NCI-H2227 (cell line): ENCODE results near the gene AUTS2.

Experiments
- DNase-seq: peaks from one replicate; lab custom pipeline; 2025; ENCODE audit not compliant: unreplicated experiment; lab: John Stamatoyannopoulos, UW

Gene AUTS2

GRCh38 chr7:69599955-69600709, 1.9 kb downstream of the AUTS2 start:
- peak; percentile 44 for DNase-seq

- no peak for DNase-seq
Measured at GRCh38 chr7:69600710-69601519, 2.6 kb downstream of the AUTS2 start.

GRCh38 chr7:69602522-69602921, 4.2 kb downstream of the AUTS2 start:
- no peak for DNase-seq

- DNase-seq = peak; percentile 25
Measured at GRCh38 chr7:69603351-69603750, 5.1 kb downstream of the AUTS2 start.

DNA sequence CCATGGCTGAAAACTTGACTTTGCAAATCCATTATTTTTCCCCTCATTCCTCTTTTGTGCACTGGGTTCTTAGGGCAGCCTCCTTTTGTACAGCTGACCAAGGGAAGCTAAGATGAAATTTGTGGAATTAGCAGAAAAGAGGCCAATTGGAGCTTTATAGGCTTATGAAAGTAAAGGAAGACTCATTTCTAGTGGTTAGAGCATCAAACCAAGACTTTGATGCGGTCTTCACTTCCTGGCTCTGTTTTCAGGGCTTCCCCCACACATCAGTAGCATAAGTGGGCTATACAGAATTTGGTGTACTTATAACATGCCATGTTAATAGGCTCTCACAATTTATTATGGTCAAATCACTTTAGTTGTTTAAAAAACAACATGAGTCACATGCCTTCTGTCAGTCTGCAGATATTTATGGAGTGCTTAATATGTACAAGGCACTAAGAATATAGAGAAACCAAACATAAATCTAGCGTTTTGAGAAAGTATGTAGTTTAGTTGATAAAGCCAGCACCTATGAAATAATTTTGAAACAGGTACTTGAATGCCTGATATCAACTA, 5.7 kb downstream of the AUTS2 start:
- no peak for DNase-seq

DNA sequence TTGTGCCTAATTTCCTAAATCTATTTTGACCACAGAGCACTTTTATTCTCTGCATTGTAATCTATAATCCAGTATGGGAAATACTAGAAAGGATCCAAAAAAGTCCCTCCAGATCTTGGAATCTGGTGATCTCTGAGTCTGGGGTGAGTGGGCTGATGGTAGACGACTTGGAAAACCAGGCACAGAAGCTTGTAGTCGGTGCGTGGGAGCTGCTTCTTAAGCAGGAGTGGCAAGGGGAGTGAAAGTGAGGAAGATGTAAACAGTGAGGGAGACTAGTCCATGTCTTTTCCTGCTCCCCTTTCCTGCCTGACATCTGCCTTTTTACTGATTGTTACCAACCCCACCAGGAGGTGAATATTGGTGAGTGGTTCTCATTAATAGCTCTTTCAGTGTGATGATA, 6.8 kb downstream of the AUTS2 start:
- DNase-seq = no peak

DNA sequence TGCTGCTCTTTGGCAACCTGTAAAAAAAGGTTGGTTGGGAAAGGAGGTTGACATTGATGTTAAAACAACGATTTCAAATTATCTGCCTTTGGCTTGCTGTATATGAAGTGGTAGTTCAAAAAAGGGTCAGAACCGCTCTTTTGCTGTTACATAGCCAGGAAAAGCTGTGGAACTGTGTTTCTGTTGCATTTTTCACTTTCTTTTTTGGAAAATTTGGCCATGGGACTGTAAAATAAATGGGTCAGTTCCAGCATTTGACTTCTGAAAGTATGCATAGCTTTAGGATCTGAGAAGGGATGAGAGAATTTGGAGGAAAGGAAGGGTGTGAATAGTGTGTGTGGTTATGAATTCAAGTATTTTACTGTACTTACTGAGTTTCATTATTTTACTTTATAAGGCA, 7.3 kb downstream of the AUTS2 start:
- no peak for DNase-seq

DNA sequence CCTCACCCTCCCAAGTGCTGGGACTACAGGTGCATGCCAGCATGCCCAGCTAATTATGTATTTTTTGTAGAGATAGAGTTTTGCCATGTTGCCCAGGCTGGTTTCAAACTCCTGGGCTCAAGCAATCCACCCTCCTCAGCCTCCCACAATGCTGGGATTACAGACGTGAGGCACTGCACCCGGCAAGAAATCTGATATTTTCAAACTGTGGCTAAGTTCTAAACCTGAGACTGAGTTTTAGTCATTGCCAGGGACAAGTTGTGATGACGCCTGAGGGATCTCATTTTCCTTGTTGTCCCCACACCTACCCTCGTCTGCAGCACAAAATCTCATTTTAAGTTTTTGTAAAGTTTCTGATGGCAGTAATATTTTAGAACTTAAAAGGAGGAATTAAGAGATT, 9.8 kb downstream of the AUTS2 start:
- no peak for DNase-seq

DNA sequence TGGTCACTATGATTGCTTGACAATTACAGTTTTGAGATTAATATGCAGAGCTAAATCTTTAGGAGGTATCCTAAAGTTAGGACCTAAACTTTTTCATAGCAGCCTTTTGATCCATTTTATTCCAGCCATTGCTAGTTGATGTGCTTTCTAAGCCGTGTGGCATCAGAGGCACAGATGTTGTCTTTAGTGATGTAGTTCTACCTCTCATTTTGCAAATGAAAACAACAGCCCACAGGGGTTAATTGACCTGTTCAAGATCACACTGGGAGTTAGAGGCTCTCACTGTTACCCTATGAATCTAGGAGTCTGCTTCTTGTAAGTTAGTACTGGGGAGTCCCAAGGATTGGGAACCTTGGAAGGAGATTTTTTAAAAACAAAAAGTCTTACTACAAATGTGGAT, 10.6 kb downstream of the AUTS2 start:
- DNase-seq = no peak

DNA sequence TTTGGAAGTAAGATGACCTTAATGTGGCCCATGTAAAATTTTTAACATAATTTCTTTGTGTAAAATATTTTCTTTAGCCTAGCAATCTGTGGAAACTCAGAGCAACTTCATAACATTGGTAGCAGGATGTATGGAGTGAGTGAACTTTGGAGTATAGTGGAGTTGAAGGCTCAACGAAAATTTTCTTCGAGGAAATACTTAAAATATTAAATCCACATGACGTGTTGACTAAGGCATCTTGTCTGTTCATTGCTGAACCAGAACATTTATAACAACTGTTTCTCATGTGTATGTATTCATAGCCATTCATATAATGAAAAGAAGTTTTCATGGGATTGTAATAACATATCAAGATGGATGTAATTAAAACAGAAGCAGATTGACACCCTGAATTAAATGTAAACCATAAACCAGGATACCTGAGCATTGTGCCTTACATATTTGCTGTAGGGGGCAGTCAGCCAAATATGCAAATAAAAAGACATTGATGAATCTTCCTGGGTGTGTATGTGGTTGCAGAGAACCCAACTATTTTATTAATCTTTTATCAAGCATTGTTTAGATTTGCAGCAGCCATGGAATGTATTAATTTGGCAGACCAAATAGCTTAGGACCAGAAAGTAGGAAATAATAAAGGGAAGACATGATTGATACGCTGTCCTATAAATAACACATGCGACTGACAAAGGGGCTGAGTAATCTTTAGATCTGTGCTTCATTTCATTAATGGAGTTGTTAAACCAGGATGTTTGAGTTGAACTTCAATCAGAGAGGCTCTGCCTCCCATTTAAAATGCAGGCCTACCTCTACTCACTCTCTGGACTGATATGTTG, 11.5 kb downstream of the AUTS2 start:
- no peak for DNase-seq

DNA sequence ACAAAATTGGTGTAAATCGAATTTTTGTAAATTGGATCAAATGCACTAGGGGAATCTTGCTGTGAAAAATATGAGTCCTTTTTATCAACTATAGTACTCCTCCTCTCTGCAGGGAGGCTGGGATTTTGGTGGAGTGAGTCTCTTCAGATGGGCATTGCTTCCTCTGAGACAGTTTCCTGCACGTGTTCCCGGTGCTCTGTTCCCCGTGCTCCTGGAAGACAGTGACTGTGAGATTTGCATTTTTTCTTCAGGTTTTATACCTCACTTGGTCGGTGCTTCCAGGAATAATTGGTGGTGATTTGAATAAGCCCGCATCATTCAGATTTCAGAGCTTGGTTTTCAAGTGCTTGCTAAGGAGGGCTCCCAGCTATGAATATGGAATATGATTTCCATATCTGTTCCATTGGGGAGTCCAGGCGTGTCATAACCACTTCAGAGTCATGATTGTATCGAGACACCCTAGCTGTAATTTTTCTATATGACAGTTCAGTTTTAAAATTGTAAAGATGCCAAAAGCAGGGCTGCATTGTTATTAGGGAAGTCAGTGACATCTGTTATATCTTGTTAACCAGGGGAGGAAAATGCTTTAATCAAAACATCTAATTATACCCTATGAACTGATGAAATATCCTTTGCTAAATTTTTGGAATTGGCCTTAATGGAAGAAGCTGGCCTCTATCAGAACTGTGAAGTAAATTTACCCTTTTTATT, 12.3 kb downstream of the AUTS2 start:
- no peak for DNase-seq

DNA sequence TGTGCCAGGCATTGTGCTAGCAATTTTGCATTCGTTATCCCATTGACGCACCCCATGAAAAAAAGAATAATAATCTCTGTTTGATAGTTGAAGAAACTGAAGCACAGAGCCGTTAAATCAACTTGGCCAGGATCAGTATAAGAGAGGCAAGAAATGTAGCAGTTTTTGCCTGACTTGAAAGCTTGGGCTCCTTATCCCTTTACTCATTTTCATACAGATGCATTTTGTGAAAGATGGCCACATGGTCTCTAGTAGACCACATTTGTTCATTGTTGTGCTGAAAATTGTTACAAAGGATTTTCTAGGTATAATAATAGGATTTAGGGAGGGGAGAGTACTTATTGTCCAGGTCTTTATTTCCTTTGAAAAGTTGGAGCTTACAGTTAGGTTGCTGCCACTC, 14.7 kb downstream of the AUTS2 start:
- DNase-seq = no peak

- no peak for DNase-seq
Measured at GRCh38 chr7:69613846-69614245, 15.6 kb downstream of the AUTS2 start.

DNA sequence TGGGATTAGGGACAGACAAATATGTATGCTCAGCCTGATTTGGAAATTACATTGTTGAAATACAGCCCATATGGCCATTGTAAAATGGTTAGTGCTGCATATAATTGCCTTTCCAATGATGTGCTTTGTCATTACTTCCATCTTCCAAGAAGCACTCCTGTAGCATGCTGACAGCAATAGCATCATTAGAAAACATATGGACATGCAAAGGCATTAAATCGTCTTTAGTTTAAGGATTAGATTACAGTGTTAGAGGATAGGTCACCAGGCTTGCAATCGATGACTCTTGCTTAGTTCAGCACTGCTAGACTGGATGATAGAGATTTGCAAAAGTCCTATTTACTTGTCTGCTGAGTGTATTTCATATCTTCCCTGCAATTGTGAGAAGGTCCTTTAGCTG, 17.4 kb downstream of the AUTS2 start:
- peak; percentile 18 for DNase-seq

DNA sequence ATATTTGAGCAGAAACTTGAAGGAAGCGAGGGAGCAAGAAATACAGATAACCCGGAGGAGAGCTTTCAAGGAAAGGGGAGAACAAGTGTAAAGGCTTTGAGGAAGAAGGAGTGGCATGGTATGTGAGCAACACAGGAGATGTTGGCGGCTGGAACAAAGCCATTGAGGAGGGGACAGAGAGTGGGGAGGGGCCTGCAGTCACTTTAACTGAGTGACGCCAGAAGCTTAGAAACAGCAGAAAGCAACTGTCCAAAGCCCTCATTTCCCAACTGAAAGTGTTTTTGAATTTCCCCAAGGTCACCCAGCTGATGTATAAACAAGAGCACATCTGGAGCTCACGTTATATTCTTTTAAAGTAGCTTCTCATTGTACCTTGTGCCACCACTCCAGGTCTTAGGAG, 19.1 kb downstream of the AUTS2 start:
- DNase-seq = no peak

DNA sequence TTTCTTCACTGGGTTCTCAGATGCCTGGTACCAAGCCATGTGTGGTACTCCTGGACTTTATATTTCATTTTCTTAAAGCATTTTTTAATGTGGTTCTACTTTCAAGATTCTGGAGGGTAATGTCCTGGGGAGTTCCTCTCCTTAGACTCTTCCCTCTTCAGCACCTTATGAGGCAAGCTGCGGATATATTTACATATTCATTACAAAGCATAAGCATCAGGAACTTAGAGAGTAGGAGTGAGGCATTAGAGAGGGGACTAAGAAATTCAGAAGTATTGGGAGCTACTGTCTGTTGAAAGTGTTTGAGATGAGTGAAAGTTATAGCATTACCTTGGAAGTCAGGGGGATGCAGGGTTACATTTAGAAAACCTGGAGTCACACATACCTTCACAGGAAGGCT, 20.8 kb downstream of the AUTS2 start:
- no peak for DNase-seq

GRCh38 chr7:69619635-69620034, 21.4 kb downstream of the AUTS2 start:
- no peak for DNase-seq

- DNase-seq = no peak
Measured at GRCh38 chr7:69620063-69620462, 21.8 kb downstream of the AUTS2 start.

GRCh38 chr7:69620650-69621049, 22.4 kb downstream of the AUTS2 start:
- DNase-seq = no peak

DNA sequence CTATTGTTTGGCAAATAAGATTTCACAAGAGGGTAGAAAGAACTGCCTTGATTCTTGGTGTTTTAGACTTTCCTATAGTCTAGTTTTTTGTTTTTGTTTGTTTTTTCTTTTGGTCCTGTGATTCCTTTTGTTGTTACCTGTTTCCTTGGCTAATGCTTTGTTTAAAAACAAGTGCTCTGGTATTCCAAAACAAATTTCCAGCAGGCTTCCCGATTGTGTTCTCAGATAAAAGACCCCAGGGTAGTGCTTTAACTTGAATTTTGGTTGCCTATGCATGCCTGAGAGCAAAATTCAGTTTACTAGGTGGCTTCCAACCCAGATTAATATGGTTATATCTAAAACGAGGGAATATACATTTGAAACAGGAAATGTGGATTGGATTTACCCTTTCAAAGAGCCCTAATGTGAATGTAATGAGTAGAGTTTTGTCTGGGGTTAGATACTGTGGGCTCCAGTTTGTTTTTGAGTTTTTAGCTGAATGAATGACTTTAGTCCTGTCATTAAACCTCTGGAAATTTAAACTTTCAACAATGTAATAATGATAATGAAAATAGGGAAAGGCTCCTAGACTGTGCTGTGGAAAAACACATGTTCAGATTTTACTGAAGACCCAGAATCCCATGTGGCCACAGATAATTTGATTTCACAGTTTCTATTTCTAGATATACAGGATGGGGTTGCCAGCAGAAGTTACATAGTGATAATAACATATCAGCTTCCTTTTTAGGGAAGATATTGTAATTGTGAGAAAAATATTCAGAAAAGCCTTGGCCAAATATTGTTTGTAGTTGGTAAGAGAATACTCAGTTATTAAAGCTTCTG, 23.9 kb downstream of the AUTS2 start:
- no peak for DNase-seq
